CD14-positive monocyte (primary cell): ENCODE data around the gene OSBP2. TPM values are rescaled to one million over a fixed set of nuclear protein-coding genes. Genes with fewer than 3 reads are reported as not detected.
A peak's percentile ranks its signal among the peaks of the same experiment; 100 is the strongest.

Source experiments
- DNase-seq, 3 donors: peaks; one replicate each; pipeline ENCODE4 v3.0.0-alpha.2; 2011 to 2022
- H2AFZ ChIP-seq: 2 replicates; pipeline ENCODE4 v1.6.0; 2012; ENCODE audit warnings: mild to moderate bottlenecking, low read depth, low read length, inconsistent platforms; ENCODE audit not compliant: insufficient read depth, poor library complexity, severe bottlenecking
- H3K27ac ChIP-seq, 2 donors: 1 replicate in 1 of 2; 2 replicates in 1 of 2; pipeline ENCODE4 v1.5.1; 2012 to 2013; ENCODE audit warnings: low read length in 2 of 2, control low read depth in 1 of 2, inconsistent platforms in 1 of 2, low read depth in 1 of 2, mild to moderate bottlenecking in 1 of 2
- H3K27me3 ChIP-seq, 2 donors: one replicate each; pipeline versions ENCODE4 v1.6.0 to v1.6.1; 2011 to 2013; ENCODE audit warnings: low read length in 2 of 2; ENCODE audit not compliant: control insufficient read depth in 2 of 2, insufficient read depth in 2 of 2
- H3K36me3 ChIP-seq, 2 donors: replicated peaks in 1 of 2; 1 replicate in 1 of 2; 2 replicates in 1 of 2; pipeline versions ENCODE4 v1.5.1 to v1.6.1; 2012 to 2013; ENCODE audit warnings: low read length in 2 of 2, control low read depth in 1 of 2, inconsistent platforms in 1 of 2, mild to moderate bottlenecking in 1 of 2; ENCODE audit not compliant: insufficient read depth in 2 of 2, control insufficient read depth in 1 of 2
- H3K4me1 ChIP-seq, 2 donors: 1 replicate in 1 of 2; 2 replicates in 1 of 2; pipeline versions ENCODE4 v1.5.1 to v1.6.1; 2012 to 2013; ENCODE audit warnings: low read length in 2 of 2, control low read depth in 1 of 2, inconsistent platforms in 1 of 2, mild to moderate bottlenecking in 1 of 2, moderate library complexity in 1 of 2; ENCODE audit not compliant: insufficient read depth in 2 of 2, control insufficient read depth in 1 of 2
- H3K4me2 ChIP-seq: replicated peaks from 2 replicates; pipeline ENCODE3; 2012; ENCODE audit warnings: low read length, moderate library complexity, mild to moderate bottlenecking; ENCODE audit not compliant: poor library complexity, severe bottlenecking; ENCODE audit errors: extremely low read depth
- H3K4me3 ChIP-seq, 3 experiments: fragments of 200-600 bp in 1 of 3; sonication (generic) in 1 of 3; replicated peaks in 1 of 3; 1 replicate in 2 of 3; 2 replicates in 1 of 3; pipeline ENCODE4 v1.5.1; 2011 to 2013; ENCODE audit warnings: low read length in 3 of 3, mild to moderate bottlenecking in 3 of 3, control low read depth in 2 of 3, low read depth in 2 of 3, inconsistent platforms in 1 of 3, moderate library complexity in 1 of 3
- H3K79me2 ChIP-seq: 2 replicates; pipeline ENCODE4 v1.6.0; 2012; ENCODE audit warnings: mild to moderate bottlenecking, control low read depth, inconsistent platforms, low read length, moderate library complexity; ENCODE audit not compliant: insufficient read depth
- H3K9ac ChIP-seq: 2 replicates; pipeline ENCODE4 v1.6.0; 2017; ENCODE audit warnings: low read length, mild to moderate bottlenecking; ENCODE audit not compliant: insufficient read depth, poor library complexity, severe bottlenecking
- H3K9me3 ChIP-seq, 2 donors: replicated peaks in 1 of 2; 1 replicate in 1 of 2; 2 replicates in 1 of 2; pipeline versions ENCODE4 v1.5.1 to v1.6.1; 2012 to 2013; ENCODE audit warnings: low read length in 2 of 2, control low read depth in 1 of 2; ENCODE audit not compliant: control insufficient read depth in 1 of 2, insufficient read depth in 1 of 2
- H4K20me1 ChIP-seq: 2 replicates; pipeline ENCODE4 v1.6.0; 2012; ENCODE audit warnings: mild to moderate bottlenecking, low read length, control low read depth, moderate library complexity; ENCODE audit not compliant: insufficient read depth
- H3K27ac Mint-ChIP-seq, 7 donors: one replicate each; pipeline ENCODE4 v1.8.0; 2020; ENCODE audit warnings: mild to moderate bottlenecking in 7 of 7, mixed read lengths in 7 of 7, moderate library complexity in 6 of 7, inconsistent platforms in 2 of 7
- H3K27me3 Mint-ChIP-seq, 3 donors: one replicate each; pipeline ENCODE4 v1.8.0; 2021 to 2022; ENCODE audit warnings: low read depth in 3 of 3, mild to moderate bottlenecking in 3 of 3, mixed read lengths in 3 of 3, moderate library complexity in 3 of 3, inconsistent platforms in 1 of 3
- H3K36me3 Mint-ChIP-seq, 2 donors: one replicate each; pipeline ENCODE4 v1.8.0; 2020; ENCODE audit warnings: mixed read lengths in 2 of 2, inconsistent platforms in 1 of 2, mild to moderate bottlenecking in 1 of 2
- H3K4me1 Mint-ChIP-seq: one replicate; pipeline ENCODE4 v1.8.0; 2020; ENCODE audit warnings: mild to moderate bottlenecking, mixed read lengths
- H3K4me3 Mint-ChIP-seq, 2 donors: one replicate each; pipeline ENCODE4 v1.8.0; 2020; ENCODE audit warnings: mild to moderate bottlenecking in 2 of 2, mixed read lengths in 2 of 2, moderate library complexity in 1 of 2
- H3K9me3 Mint-ChIP-seq, 7 donors: one replicate each; pipeline ENCODE4 v1.8.0; 2020 to 2022; ENCODE audit warnings: mixed read lengths in 7 of 7, mild to moderate bottlenecking in 6 of 7, moderate library complexity in 6 of 7, inconsistent platforms in 2 of 7
- CTCF ChIP-seq: fragments of 200-600 bp; IDR thresholded peaks from one replicate; pipeline ENCODE4 v1.8.0; 2022; ENCODE audit warnings: antibody characterized with exemption, mild to moderate bottlenecking
- WGBS: methylation state at CpG from one replicate; pipeline ENCODE4 v1.1.5; 2013; ENCODE audit warnings: missing lambda C conversion rate; ENCODE audit not compliant: insufficient coverage; 5-methylcytosine and 5-hydroxymethylcytosine counted together
- intact Hi-C, 2 donors: fragments of 100-400 bp; cut with micrococcal nuclease; formaldehyde crosslinking; loops; one replicate each; pipeline versions ENCODE4 v1.15.0 to v1.15.1; 2023
- polyA plus RNA-seq, 3 donors: library from polyadenylated mRNA; depleted of rRNA in 1 of 3; unstranded in 2 of 3; stranded (reverse) in 1 of 3; fragments of 300-500 nt in 2 of 3; fragments of >200 nt in 1 of 3; fragmentation: Illumina TruSeq in 2 of 3; gene quantifications; 1 replicate in 2 of 3; 2 replicates in 1 of 3; pipeline ENCODE4 v1.2.3, GENCODE V29; 2012 to 2021

The OSBP2 gene
- polyA plus RNA-seq, 3 donors, result 0.21 to 0.54 TPM; not detected in 1

- H3K4me3 Mint-ChIP-seq, result no peak overlapping the region
- H3K4me2 ChIP-seq, result no peak overlapping the region
- H3K27me3 ChIP-seq, result no peaks in the 10 kb centered on the region
- H3K79me2 ChIP-seq, result no peaks in the 10 kb centered on the region
- peaks cover 2% of the 10 kb centered on the region for H3K4me1 Mint-ChIP-seq
- no peak overlapping the region for H2AFZ ChIP-seq
- no peaks in the 10 kb centered on the region for H3K4me1 ChIP-seq
- no peak for TF ChIP-seq CTCF
- DNase-seq, result no peak
- no peaks in the 10 kb centered on the region for H3K9me3 ChIP-seq
- H3K36me3 ChIP-seq, result peaks cover 72 to 96% of the 10 kb centered on the region in 2 donors
- H3K36me3 Mint-ChIP-seq, result peaks cover 39 to 74% of the 10 kb centered on the region in 2 donors
- peaks cover 0 to 2% (median 0%) of the 10 kb centered on the region in 3 donors for H3K27me3 Mint-ChIP-seq
- H3K4me3 ChIP-seq, result no peak overlapping the region
- no peak overlapping the region for H3K27ac ChIP-seq
- 100% methylated on average over 1 of the region's 2 CpGs for WGBS
- intact Hi-C loops, result loop anchor here (5.0 kb wide), 2 partner anchors 137 to 142 kb away; partner anchors contain the start of gene SMTN (in 1 of the 2)
- no peak overlapping the region for H3K27ac Mint-ChIP-seq
- H3K9me3 Mint-ChIP-seq, result no peaks in the 10 kb centered on the region
- H3K9ac ChIP-seq, result no peak overlapping the region
- H4K20me1 ChIP-seq, result no peaks in the 10 kb centered on the region
Measured at GRCh38 chr22:30945653-30946052, 251.0 kb downstream of the OSBP2 start.

- H2AFZ ChIP-seq, result no peak overlapping the region
- DNase-seq, result no peak
- no peak overlapping the region for H3K4me3 ChIP-seq
- Mint-ChIP-seq H3K4me3 (no peak overlapping the region), H3K9me3 (no peaks in the 10 kb centered on the region), H3K27me3 (peaks cover 0 to 2% (median 0%) of the 10 kb centered on the region in 3 donors), H3K36me3 (peaks cover 38 to 70% of the 10 kb centered on the region in 2 donors), H3K27ac (peak overlapping the region in 1 of 7 donors; percentile 17), H3K4me1 (peaks cover 2% of the 10 kb centered on the region)
- 63% methylated on average over 6 of the region's 7 CpGs for WGBS
- H3K36me3 ChIP-seq, result peaks cover 69 to 96% of the 10 kb centered on the region in 2 donors
- no peak overlapping the region for H3K27ac ChIP-seq
- no peaks in the 10 kb centered on the region for H3K27me3 ChIP-seq
- no peaks in the 10 kb centered on the region for H3K79me2 ChIP-seq
- intact Hi-C loops, result loop anchor here (5.0 kb wide), 2 partner anchors 136 to 141 kb away; partner anchors contain the start of gene SMTN (in 1 of the 2)
- no peaks in the 10 kb centered on the region for H4K20me1 ChIP-seq
- H3K4me2 ChIP-seq, result no peak overlapping the region
- H3K4me1 ChIP-seq, result no peaks in the 10 kb centered on the region
- H3K9ac ChIP-seq, result no peak overlapping the region
- no peaks in the 10 kb centered on the region for H3K9me3 ChIP-seq
- no peak for TF ChIP-seq CTCF
Measured at GRCh38 chr22:30946354-30946753, 251.7 kb downstream of the OSBP2 start.
